HG02970 (cell line): Measurements from ENCODE around the gene BICRA.
"Not testable (repeated sequence)": the region's sequence is repeated elsewhere in the genome, so short reads cannot be mapped to it uniquely, and the experiment has no call there.

Source experiments
- ATAC-seq: cut with Tn5 transposase; IDR thresholded peaks from one replicate; pipeline ENCODE4 v1.9.1; 2021; ENCODE audit warnings: mild to moderate bottlenecking, moderate library complexity, moderate number of reproducible peaks; ENCODE audit not compliant: unreplicated experiment, low FRiP score

BICRA gene

DNA sequence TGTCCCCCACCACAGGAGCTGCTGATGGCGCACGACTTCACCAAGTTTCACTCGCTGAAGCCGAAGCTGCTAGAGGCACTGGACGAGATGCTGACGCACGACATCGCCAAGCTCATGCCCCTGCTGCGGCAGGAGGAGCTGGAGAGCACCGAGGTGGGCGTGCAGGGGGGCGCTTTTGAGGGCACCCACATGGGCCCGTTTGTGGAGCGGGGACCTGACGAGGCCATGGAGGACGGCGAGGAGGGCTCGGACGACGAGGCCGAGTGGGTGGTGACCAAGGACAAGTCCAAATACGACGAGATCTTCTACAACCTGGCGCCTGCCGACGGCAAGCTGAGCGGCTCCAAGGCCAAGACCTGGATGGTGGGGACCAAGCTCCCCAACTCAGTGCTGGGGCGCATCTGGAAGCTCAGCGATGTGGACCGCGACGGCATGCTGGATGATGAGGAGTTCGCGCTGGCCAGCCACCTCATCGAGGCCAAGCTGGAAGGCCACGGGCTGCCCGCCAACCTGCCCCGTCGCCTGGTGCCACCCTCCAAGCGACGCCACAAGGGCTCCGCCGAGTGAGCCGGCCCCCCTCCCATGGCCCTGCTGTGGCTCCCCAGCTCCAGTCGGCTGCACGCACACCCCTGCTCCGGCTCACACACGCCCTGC lies 132.1 kb downstream of the BICRA start:
- ATAC-seq, result no peak

DNA sequence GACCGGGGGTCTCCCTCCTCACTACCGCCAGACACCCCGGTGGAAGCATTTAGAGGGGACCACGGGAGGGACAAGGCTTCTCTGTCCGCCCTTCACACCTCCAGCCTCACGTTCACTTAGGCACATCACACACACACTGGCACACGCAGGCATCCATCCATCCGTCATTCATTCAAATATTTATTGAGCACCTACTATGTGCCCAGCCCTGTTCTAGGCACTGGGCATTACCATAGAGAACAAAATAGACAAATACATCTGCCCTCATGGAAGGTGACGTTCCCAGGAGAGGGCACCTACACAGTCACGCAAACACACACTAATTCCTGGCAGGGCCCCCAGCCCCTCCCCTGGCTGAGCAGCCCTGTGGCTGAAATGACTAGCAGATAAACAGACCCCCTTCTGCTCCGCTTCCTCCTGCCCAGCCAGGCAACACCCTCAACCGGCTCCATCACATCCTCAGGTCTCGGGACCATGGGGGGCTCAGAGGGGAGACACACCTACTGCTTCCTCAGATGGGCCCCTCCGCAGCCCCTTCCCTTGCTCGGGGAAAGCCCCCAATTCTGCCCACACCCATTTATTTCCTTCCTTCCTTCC lies 132.7 kb downstream of the BICRA start:
- no peak for ATAC-seq

DNA sequence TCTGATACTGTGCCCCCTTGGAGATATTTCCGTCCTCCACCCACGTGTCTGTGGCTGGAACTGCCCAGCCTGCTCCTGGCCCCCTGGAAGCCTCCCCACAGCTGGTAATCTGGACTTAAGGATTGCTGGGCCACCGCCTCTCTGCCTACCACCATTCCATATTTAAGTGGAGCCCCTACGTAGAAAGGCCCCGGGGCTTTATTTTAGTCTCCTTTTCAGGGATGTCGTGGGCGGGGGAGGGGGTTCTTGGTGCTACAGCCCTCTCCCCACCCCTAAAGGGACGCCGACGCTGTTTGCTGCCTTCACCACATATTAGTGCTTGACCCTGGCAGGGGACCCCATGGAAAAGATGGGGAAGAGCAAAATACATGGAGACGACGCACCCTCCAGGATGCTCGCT lies 133.7 kb downstream of the BICRA start:
- ATAC-seq, result no peak

DNA sequence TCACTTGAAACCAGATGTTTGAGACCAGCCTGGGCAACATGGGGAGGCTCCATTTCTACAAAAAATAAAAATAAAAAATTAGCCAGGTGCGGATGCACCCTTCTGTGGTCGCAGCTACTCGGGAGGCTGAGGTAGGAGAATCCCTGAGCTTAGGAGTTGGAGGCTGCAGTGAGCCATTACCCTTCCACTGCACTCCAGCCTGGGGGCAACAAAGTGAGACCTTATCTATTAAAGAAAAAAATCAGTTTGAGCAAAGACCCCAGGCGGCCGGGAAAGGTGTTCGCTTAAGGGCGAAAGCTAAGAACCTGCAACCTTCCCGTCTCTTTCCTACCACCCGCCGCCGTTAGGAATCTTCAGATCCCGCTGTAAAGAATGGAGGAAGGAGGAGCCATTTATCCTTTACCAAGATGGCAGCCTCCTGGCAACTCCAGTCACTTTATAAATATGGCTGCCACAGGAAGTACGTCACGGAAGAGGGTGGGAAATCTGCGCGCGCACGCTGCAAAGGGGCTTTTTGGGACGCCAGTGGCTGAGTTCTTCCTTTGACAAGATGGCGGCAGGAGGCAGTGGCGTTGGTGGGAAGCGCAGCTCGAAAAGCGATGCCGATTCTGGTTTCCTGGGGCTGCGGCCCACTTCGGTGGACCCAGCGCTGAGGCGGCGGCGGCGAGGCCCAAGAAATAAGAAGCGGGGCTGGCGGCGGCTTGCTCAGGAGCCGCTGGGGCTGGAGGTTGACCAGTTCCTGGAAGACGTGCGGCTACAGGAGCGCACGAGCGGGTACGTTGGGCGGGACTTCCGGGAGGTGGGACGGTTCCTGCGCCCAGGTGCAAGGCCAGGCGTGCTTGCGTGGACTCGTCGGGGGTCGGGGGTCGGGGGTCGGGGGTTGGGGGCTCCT lies 136.3 kb downstream of the BICRA start, which contains the start of gene NOP53:
Gene NOP53, plus strand, starts transcription at position 537 of the 892 bp plus-strand sequence. Its CDS starts 14 bp downstream, at position 551.
- ATAC-seq, result peak; percentile 78

DNA sequence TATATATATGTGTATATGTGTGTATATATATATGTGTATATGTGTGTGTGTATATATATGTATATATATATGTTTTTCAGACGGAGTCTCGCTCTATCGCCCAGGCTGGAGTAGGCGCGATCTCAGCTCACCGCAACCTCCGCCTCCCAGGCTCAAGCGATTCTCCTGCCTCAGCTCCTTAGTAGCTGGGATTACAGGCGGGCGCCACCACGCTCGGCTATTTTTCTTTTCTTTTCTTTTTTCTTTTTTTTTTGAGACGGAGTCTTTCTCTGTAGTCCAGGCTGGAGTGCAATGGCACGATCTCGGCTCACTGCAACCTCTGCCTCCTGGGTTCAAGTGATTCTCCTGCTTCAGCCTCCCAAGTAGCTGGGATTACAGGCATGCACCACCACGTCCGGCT lies 137.2 kb downstream of the BICRA start:
- not testable (repeated sequence) for ATAC-seq

DNA sequence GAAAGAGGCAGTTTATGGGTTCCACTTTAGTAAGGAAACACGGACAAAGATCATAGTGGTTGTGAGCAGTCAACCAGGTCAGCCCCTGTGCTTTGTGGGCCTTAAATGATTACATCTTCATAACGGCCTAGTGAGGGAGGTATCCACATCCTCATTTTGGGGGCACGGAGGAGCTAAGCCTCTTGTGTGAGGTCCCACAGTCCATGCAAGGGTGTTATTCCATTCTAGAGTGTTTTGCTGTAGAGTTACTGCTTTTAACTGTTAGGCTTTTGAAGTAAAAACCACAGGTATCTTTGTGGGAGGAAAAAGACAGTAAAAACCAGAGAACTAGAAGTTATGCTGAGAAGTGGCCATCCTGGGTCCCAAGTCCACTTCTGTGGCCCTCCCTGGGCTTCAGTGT lies 140.4 kb downstream of the BICRA start:
- ATAC-seq, result no peak

DNA sequence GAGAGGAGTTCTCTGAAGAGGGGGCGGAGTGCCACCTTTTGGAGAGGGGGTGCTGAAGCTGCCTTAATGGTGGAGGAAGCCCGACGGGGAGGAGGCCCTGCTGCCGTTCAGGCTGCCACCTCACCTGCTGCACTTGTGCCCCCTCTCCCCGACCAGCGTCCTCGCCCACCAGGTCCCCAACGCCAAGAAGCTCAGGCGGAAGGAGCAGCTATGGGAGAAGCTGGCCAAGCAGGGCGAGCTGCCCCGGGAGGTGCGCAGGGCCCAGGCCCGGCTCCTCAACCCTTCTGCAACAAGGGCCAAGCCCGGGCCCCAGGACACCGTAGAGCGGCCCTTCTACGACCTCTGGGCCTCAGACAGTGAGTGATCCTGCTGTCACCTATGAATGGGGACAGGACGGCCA lies 141.8 kb downstream of the BICRA start:
- ATAC-seq, result no peak

DNA sequence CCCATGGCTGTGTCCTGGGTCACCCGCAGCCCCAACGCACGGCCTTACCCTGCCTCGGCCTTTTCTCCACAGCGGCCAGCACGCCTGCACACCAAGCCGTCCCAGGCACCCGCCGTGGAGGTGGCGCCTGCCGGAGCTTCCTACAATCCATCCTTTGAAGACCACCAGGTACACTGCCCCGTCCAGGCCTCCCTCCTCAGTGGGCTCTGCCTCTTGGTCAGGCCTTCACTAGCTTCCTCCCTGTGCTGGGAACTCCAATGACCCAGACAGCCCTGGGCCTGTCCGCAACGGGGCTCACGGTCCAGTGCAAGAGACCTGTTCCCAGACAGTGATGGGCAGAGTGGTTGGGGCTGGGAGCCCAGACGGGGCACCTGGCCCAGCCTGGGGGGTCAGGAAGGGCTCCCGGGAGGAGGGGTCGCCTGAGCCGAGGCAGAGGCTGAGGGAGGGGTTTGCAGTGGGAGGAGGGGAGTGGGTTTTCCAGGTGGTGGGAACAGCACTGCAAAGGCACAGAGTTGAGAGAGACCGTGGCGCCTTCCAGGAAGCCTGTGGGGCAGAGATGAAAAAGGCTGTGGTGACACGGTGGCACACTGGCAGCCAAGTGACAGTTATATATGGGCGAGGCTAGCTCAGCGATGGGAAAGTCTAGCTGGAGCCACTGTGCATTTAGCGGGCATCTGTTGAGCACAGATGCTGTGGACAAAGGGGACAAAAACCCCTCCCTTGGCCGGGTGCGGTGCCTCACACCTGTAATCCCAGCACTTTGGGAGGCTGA lies 143.7 kb downstream of the BICRA start:
- ATAC-seq, result no peak
